HG03571 (cell line): ENCODE results near the gene DLD.
A peak's percentile ranks its signal among the peaks of the same experiment; 100 is the strongest.
"Not testable (repeated sequence)": the region's sequence is repeated elsewhere in the genome, so short reads cannot be mapped to it uniquely, and the experiment has no call there.

Experiments
- ATAC-seq: cut with Tn5 transposase; IDR thresholded peaks from one replicate; pipeline ENCODE4 v1.9.1; 2021; ENCODE audit not compliant: unreplicated experiment

DLD gene

DNA sequence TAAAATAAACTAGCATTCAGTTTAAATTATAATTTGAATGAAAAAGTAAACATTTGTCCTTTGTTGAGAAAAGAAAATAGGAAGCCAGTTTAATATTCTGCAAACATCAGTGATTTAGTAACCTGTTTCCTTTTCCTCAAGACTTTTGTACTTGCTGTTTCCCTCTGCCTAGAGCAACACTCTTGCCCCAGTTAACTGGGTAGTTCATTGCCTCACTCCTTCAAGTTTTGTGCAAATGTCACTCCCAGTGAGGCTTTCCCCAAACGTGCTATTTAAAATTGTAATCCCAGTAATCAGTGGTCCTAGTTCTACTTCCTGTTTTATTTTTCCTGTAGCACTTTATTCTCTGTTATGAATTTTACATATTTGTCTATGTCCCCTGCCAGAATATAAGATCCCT is 23.8 kb downstream of the DLD start:
- ATAC-seq = no peak

DNA sequence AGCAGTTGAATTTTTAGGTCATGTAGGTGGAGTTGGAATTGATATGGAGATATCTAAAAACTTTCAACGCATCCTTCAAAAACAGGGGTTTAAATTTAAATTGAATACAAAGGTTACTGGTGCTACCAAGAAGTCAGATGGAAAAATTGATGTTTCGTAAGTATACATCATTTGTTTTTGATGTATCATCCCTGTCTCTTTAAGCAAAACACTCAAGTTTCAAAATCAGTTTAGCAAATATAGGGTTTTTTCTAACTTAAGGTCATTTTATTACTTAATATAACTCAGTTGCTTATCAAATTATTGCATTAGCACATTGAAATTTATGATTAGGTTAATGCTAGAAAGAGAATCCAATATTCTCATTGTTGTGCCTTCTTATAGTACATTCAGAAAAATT is 24.6 kb downstream of the DLD start:
- ATAC-seq = no peak

DNA sequence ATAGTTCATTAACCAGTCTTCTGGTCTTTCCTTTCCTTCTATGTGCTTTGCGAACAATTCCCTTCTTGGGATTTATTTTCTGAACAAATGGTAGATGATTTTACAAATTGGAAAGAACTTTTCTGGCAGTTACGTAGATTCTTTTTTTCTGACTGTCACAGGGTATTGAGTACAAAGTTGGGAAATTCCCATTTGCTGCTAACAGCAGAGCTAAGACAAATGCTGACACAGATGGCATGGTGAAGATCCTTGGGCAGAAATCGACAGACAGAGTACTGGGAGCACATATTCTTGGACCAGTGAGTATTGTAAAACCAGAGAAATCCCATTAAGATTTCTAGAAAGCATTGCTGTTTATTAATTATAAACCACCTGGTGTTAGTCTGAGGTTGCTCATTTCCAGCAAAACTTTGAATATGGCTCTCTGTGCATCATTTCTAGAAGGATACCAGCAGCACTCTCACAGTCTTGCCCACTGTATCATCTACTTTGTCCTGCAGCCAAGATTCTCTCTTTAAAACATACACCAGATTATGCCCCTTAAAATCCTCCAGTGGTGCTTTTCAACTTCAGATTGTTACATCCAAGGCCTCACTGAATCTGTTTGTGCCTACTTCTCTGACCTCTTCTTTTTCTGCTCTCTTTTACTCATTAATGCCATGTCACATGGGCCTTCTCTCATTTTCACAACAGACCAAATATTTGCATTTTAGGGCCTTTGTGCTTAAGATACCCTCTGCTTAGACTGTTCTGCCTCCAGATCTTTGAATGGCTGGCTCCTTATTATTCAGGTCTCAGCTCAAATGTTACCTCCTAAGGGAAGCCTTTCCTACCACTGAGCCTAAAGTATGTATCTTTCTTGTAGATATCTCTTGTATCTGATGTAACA is 27.0 kb downstream of the DLD start:
- ATAC-seq = peak; percentile 81

DNA sequence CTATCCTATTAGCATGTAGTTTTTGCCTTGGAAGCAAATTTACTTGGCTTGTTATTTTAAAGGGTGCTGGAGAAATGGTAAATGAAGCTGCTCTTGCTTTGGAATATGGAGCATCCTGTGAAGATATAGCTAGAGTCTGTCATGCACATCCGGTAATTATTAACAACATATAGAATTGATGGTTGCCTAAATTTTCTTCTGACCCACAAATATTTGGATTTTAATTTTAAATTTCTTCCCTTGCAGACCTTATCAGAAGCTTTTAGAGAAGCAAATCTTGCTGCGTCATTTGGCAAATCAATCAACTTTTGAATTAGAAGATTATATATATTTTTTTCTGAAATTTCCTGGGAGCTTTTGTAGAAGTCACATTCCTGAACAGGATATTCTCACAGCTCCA is 28.0 kb downstream of the DLD start:
- no peak for ATAC-seq

DNA sequence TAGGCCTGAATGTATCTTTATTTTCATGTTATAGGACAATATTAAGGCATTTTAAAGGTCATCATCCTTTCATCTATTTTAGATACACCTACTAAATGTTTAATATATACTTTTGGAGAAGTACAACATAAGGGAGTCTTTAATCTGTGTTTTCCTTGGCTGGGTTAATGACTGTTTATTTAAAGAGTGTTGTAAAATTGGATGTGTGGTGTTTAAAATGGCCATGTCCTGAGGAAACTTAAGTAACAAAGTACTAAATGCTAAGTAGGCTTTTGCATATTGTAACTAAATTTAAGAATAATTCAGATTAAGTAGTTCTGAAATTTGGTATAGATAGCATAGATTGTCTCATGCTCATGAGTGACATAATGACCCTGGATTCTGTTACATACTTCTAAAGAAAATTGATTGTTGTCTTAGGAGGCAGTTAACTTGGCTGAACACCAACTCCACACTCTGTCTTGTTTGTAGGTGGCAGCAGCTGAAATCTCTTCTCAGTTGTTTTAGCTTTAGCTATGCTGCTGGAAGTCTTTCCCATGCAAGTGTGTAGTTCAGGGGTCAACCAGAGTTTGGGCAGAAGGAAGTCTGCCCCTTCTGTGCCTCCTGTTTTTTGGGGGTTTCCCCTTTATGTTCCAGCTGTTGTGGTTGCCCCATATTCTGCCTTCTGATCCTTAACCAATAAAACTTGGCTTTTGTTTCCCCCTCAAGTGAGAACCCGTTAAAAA is 29.2 kb downstream of the DLD start:
- ATAC-seq = no peak

DNA sequence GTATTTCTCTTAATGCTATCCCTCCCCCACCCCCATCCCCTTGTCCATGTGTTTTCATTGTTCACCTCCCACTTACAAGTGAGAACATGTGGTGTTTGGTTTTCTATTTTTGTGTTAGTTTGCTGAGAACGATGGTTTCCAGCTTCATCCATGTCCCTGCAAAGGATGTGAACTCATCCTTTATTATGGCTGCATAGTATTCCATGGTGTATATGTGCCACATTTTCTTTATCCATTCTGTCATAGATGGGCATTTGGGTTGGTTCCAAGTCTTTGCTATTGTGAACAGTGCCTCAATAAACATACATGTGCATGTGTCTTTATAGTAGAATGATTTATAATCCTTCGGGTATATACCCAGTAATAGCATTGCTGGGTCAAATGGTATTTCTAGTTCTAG is 30.8 kb downstream of the DLD start:
- ATAC-seq = not testable (repeated sequence)

DNA sequence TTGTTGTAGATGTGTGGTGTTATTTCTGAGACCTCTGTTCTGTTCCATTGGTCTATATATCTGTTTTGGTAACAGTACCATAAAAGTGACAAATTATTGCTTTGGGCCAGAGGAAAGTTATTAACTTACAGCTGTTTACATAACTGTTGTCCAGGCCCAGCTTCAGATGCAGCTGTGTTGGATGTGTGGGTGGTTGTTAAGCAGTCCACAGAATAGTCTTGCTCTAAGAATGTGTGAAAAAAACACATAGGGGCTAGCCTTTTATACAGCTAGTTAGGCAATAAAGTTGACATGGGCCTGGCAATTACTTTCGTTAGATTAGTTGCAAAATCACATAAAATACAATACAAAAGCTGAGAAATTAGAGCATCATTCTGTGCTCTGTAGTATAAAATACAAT is 31.9 kb downstream of the DLD start:
- no peak for ATAC-seq

DNA sequence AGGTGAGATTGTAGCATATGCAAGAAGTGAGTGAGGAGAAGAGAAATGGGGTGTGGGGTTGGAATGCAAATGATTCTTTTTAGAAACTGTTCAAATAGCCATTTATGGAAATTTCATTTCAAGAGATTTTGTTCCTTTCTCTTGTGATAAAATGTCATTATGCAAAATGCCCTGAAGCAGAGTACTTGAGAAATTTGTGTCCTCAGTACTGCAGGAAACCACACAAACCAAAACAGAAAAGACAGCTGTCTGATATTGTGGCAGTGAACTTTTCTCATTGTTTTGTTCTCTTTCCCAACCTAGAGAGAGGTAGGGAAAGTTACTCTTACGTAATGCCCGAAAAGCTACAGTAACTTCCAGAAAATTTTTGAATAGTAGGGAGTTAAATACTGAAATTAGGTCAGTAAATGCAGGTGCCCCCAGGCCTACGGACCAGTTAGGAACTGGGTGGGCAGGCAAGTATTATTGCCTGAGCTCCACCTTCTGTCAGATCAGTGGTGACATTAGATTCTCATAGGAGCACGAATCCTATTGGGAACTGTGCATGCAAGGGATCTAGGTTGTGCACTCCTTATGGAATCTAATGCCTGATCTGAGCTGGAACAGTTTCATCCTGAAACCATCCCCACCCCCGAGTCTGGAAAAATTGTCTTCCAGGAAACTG is 34.0 kb downstream of the DLD start:
- ATAC-seq = peak; percentile 92

DNA sequence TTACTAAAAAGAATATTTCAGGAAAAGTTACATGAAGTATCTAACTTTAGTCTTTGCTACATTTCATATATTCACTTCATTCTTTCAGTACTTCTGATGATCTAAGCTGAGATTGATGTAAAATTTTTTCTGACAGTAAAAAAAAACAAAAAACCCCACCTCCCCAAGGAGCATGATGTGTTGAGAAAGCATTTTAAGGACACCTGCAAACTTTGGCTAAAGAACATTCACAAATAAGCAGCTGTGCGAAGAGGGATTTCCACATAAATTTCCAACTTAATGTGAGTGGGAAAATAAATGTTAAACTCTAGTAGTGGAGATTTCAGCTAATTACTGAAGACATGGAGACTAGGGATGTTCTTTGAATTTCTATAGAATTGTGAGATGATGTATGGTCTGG is 35.5 kb downstream of the DLD start:
- no peak for ATAC-seq

DNA sequence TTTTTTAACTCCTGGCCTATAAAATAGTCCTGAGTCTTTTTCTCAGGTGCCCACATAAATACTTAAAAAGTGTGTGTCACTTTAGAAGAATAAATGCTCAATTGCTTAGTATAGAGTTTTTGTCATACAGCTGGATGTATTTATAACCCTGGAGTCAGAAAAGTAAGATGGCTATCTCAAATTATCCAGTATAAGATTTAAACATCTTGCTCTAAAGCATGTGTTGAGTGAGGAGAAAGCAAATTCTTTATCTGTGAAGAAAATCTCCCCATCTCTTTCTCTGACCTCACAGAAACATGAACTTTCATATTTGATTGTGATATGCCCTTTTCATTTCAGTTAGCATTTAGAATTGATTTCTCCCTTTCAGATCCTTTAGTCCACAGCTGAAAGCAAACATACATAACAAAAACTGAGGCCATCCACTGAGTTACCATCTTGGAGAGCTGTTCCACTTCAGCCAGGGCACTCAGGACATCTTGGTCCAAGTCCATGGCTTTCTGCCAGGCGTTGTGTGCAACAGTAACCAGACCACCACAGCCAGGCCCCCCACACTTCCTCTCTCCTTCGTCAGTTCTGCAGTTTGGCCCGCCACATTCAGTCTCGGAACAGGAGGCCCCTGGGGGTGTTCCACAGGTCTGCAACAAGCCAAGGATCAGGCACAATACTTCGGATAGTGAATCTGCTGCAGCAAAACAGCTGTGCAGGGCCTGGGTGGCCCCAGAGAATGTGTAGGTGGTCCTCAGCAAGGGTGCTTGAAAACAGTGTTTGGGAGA is 40.9 kb downstream of the DLD start:
- ATAC-seq = no peak

DNA sequence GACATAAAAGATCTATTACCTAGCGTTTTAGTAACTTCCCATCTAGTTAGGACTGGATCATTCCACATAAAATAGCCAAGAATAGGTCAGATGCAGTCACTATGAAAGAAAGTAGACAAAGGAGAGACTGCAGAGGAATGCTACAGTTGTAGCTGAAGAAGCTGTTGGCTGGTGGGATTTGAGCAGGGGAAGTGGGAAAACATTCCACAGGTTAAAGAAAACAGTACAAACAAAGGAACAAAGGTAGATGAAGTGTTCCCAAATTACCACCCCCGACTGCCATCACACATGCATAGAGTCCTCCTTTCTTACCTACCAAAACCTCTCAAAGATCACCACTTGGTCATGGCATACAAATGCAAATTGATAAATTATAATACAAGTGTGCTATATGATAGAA is 41.8 kb downstream of the DLD start:
- ATAC-seq = no peak

DNA sequence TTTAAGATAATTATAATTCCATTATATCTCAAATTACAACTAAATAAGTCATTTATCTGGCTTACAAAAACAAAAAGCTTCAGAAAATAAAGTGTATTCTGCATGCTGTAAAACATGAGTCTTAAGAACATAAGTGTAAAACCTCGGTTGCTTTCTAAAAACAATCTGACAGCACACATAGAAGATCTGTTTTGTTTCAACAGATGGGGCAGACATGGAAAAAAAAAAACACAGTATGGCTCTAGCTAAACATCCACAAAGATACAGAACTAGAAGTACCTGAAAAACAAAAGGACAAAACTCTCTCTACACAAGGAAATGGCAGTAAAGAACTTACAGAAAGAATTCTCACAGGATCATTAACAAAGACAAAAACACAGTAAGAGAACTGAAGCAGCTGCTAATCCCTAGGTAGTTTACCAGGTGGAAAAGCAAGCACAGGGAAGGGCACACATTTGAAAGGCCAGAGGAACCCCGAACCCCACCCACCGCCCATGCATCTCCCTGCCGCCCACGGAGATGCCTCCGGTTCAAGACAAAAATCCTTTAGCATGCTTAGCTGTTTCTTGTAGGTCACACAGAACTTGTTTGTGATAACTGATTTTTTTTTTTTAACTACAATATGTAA is 42.5 kb downstream of the DLD start:
- ATAC-seq = no peak

DNA sequence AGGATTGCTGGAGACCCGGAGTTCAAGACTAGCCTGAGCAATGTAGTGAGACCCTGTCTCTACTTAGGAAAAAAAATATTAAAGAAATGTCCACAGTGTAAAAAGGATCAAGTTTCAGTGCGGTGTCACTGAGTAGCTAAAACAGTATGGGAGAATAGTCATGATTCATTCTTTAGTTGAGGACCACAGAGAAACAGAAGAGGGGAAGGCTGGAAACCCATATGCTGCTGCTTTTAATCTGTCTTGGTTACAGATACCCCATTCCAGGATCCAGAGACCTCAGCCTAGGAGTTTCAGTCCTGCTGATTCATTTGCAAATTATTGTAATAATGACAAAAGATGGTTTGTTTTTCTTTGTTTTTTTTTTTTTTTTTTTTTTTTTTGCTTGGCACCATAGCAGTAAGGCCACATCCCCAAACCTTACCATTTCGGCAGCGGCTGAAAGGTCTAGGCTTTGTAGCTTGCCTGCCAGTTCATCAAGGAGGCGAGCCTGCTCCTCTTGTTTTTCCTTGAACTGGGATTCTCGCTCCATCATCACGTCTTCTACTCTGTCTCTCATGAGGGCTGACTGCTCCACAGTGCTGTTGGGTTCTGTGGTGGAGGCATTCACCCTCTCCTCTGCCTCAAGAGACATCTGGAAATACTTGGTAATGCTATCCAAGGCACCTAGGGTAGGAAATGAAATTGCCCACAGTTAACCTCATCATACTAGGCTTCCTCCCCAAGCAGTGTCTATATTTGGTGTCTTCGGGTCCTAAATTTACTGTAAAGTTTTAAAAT is 44.2 kb downstream of the DLD start:
- ATAC-seq = no peak

DNA sequence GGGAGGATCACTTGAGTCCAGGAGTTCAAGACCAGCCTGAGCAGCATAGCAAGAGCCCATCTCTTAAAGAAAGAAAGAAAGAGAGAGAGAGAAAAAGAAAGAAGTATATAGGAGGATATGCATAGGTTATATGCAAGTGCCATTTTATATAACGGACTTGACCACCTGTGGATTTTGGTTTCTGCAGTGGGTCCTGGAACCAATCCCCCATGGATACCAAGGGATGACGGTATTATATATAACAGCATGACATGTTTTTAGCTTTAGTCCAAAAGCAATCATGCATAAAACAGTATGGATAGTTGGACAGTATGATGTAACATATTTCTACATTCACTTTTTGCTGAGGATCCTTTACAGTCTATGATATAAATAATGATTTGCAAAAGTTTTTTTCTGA is 45.3 kb downstream of the DLD start:
- ATAC-seq = no peak

DNA sequence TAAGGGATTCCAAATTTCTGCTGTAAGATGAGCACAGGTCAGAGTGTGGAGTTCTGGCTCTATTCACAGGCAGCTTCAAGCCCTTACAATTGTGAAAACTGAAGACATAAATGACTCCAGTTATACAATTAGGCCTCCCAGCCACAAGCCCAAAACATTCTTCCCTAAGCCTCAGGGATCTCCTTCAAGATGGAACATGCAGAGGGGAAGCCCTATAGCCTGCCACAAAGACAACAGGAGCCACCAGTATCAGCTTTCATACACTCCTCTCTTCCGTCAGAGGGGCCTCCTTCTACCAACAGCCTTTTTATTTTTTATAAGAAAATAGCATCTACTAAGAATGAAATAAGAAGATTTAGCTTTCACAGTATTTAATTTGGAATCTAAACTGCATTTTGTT is 46.5 kb downstream of the DLD start:
- no peak for ATAC-seq

DNA sequence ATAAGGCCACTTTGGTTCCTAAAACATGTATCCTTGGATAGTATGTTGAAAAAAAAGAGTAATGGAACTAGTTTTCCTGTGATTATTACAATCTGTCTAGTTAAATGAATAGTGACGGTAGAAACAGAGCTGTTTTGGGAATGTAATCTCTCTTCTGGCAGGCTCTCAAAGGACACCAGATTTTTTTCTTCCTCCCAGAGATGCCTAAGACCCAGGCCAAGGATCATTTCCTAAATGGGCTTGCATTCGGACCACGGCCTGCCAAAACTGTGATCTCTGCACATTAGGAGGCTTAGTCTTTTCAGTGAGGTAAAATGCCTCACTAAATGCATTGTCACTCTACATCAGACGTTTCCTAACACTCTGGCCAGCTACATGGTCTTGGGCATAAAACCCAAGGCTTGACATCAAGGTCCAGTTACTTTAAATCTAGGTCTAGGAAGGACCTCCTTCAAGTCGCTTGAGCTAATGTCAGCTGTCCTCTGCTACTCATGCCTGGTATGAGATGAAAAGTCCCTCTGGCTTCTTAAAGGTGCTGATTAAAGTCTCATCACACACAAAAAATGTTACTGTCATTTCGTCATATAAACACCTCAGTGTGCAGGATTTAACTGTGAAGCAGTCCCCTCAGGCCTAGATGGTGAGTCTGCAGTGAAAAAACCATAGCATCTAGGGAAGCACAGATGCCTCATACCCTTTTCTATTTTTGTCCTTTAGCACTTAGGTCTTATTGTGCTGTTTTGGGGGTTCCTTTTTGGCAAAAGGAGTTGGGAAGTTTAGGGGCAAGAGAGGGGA is 47.7 kb downstream of the DLD start:
- no peak for ATAC-seq

DNA sequence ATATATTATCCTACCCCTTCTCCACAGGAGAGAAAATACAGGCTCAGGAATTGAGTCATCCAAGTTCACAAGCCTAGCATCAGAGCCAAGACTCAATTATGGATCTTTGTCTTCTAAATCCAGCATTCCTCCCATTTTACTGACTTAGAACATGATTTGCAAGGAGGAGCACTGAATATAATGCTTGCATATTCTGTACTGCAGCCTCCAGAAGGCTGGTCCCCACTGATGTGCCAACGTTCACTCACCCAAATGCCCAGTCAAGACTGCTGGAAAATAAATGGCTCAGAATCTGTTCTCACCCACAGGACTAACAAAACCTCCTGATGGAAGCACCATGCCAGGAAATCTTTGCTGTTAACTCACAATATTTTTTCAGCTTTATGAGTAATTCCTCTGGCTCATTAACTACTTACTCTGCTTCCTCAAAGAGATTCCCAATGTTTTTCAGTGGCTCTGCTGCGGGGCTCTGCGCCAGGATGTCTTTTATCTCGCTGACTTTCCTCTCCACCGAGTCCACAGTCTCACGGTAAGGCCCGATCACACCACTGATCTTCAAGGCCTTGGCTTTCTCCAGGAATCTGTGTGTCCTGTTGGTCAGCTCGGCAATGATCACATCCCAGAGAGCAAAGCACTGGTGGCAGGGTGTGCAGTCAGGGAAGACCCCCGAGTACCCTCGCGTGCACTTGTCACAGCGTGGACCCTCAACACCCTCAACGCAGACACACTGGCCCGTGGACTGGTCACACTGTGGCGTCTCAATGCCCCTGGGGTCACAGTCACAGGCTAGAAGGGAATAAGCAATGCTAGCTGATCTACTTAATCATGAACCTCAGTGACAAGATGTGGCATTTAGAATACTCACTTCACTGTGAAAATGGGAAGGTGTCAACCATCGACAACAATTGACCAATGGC is 48.8 kb downstream of the DLD start:
- ATAC-seq = no peak

DNA sequence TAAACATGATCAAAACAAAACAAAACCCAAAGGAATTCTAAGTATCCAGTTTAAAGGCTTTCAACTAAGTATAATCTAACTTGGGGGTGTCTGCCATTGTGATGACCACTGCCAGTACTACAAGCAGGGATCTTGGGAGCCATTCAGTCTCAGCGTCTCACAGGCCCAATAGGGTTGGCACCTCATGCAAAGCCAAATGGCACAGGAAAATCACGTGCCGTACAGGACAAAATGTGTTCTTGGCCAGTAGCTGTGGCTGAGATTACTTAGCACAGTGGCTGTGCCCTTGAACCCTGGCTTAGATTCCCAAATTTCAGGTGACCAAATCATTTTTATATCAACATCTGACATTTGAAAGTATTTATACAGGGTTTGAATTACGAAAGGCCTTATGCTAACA is 50.0 kb downstream of the DLD start:
- ATAC-seq = no peak
